ENCODE data around the gene LEKR1.

Gene LEKR1

DNA sequence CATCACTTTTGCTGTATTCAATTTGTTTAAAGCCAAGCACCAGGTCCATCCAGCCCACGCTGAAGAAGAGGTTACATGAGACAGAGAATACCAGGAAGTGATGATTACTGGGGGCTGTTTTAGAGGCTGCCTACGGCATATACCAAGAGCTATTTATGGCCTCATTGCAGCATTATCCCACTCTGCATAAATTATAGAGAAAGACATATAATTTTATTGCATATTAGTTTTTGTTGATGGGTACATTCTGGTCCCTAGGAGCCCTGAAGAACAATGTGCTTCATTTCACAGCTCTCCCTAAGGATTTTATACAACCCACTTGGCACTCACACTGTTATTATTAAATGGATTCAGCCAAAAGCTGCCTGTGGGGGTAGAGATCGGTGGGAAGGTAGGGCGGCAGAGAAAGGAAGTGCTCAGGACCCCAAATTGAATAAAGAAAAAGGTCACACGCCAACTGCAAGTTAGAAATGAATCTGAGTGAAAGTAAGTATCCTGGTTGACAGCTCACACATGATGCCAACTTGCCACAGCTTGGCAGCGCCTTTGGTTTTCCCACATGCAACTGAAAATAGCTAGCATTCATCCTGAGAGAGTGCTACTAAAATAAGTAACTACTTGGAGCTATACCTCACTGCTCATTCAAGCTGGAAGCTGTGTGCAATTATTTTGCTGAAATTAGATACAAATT is 260.1 kb downstream of the LEKR1 start:
- no peak for FAIRE-seq

DNA sequence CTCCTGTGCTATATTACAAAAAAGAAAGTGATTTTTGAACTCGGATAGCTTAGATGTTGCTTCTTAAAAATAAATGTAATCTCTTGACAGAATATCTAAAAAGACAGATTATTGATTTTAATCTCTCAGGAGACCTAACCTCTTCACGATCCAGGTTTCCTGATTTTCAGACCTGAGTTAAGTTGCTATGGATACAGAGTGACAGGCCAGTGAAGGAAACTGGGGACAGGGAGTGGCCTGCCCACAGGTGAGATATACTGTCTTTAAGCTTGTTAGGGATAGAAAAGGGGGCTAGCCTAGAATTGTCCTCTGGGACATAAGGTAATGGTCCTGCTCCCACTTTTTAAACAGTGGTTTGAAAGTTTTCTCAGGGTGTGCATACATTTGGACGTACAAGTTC is 260.6 kb downstream of the LEKR1 start:
- FAIRE-seq: no peak

DNA sequence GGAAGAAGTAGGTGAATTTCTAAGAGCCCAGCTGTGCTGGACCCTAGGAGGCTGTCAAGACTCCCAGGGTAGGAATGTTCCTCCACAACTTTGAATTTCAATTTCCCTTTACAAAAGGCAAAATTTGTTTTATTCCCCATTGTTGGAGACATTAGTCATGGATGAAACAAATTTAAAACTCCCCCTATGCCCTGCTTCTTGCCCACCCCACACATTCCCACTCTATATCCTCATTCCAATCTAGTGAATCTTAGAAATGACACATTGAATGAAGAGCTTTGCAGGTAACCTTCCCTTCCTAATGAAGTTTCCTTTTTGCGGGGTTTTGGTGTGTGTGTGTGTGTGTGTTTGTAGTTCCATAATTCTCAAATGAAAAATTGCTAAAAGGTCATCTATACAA is 261.2 kb downstream of the LEKR1 start:
- no peak for FAIRE-seq

DNA sequence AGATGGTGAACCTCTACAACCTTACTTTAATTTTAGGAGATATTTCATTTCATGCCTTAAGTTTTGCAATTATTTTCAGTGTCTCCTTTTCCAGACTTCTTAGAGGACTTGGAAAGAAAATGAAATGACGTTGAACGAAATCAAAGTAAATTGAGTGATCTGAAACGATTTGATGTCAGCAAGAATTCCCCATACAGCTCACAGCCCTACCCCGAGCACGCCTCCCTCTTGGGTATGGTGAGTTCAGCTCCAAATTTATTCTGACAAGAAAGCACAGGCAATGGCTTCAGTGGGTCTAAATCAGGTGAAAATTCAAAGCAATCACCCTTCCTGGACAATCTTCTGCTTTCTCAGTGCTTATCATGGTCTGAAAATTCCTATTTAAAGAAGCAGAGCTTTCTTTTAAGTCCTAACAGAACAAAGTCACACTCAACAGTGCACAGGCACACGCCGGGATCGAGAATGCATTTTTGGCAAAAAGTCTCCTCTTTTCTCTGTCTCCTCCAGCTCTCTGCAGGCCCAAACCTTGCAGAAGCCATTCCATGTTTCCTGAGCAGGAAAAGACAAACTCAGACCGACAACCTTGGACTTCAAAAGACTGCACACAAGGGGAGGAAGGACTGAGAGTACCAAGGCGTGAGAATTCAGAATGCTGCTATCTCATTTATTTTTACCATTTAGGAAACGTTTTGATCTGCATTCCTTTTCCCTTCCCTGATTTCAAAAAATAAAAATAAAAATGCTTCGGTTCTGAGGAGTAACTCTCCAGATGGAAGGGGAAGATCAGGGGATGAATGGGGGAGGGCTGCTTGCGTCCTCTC is 261.8 kb downstream of the LEKR1 start:
- FAIRE-seq: no peak

DNA sequence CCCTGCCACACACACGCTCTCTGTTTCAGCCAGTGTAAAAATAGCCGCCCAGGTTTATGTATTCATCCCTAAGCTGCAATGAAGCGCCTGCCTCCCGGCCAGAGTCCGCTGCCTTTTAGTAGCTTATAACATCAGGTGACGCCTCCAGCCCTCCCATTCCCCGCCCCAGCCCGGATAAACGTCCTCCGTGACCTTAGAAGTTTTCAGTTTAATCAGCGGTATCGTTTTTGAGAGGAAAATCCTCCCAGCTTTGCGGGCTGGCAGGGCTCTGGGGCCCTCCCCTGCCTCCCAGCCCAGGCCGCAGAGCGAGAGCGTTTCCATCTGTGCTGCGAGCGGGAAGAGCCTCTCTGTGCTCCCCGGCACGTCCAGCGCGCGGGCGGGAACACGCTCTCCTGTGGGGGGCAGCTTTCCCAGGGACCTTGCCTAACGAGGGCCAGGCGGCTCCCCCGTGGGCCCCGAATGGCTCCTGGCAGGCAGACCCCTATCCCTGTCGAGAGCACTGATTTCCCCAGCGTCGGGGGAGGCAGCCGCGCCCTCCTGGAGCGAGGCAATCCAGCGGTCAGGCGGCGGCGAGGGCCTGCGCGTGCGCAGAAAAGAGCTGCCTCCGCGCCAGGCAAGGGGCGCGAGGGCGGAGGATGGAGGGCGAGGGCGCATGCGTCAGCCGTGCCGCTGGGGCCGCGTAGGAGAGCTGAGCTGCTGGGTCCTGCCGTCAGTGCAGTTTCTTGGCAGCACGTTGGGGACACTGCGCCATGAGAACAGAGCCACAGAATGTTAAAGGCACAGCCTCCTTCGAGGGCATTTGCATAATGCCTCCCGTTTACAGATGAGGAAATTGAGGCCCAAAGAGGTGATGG is 262.7 kb downstream of the LEKR1 start:
- no peak for FAIRE-seq

DNA sequence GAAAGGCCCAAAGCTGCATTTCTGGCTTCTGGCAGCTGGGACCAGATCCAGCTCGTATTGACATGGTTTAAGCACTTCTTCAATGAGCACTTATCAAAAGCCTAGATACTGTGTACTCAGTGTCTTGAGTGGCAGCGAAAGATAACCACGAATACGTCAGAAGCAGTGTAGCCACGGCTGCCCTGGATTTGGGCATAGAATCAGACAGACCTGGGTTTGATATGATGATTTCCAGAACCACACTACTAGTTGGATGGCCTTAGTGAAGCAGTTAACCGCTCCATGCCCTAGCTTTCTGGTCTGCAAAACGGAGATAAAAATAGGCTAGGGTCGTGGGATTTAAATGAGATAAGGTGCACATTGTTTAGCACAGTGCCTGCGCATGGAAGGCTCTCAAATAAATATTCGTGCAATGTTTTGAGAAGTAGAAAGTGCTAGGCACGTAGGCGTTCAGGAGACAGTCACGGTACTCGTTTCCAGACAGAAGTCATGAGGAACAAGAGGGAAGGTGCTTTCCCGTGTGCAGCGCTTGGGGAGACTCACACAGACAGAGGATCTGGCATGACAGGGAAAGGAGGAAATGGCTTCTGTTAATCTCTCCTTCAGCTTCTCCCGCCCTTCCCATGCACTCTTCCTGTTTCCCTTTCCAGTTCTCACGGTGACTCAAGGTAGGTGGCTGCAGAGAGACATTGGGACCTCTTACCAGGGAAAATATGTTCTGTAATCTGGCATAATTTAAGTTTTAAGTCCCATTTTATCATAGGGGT is 263.5 kb downstream of the LEKR1 start:
- peak; percentile 58 for FAIRE-seq

DNA sequence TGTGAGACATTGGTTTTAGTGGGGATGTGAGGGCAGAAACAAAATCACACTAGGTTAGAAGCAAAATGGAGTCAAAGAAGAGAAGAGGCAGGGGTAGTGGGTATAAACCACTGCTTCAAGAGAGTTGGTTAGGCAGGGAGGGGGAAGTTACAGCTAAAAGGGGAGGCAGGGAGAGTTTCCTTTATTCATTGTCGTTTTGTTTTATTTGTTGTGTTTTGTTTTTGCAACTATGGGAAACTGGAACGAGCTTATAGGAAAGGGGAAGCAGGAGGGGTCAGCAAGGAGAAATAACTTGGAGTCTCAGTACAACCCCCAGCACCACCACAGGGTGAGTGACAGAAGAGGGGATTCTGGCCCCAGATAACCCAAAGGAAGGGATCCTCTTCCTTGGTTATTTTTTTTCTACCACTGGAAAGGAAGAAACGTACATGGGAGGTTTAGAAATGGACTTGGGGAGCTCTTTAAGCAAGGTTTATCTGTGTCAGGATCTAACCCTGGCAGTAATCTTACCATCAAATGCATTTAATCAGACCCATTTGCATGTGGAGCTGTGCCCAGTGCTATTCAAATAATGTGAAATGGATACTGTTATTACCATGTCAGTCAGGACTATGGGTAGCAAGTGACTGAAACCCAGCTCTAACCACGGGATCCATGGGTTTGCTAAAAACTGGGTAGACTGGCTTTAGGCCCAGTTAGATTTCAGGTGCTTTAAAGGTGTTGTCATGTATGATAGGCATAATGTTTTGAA is 265.1 kb downstream of the LEKR1 start:
- FAIRE-seq: no peak

DNA sequence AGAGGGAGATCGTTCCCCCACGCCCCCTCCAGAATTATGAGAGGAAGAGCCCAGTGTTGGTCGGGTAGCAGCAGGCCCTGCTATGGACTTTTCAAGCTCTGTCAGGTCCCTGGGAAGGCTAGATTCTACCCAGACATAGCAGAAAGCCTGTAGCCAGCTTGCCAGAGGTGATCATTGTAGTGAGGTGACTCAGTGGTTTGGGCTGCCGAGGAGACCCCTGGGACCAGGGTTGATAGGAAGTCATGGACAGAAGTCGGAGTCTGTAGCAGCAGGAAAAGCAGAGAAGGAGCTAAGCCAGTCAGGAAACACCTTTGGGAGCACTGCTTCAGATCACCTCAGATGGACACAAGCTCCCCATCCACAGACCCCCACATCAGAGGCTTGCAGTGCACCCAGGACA is 266.1 kb downstream of the LEKR1 start:
- no peak for FAIRE-seq

DNA sequence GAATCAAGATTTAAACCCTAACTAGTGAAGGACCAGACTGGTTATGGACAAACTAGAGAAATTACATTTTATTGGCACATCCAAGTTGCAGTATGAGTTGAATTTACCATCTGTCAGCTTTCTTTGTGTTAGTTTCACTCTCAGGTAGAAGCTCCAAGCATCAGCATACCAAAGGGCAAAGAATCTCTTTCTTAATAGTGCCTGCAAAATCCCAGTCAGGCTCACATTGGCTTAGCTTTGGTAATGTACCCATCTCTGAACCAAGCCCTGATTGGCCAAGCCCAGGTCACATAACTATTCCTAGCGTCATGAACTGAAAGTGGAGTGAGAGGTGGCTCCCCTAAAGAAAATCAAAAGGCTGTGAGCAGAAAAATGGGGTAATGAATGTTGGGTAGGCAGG is 266.9 kb downstream of the LEKR1 start:
- FAIRE-seq: no peak

DNA sequence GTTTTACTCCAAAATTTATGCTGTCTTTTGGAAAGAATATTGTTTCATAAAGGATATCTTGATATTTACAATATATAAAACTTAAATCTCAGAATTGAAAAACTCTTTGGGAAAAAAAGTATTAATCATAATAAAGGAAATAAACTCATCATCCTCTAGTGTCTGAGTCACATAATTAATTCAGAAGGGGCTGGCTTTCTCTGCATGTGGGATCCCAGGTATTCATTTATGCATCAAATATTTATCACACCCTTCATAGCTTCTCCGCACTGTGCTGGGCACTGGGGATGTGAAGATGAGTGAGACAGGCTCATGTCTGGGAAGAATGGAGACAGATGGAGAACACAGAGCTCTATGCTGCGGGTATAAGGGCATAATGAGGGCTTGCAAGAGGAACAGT is 268.1 kb downstream of the LEKR1 start:
- FAIRE-seq: no peak

DNA sequence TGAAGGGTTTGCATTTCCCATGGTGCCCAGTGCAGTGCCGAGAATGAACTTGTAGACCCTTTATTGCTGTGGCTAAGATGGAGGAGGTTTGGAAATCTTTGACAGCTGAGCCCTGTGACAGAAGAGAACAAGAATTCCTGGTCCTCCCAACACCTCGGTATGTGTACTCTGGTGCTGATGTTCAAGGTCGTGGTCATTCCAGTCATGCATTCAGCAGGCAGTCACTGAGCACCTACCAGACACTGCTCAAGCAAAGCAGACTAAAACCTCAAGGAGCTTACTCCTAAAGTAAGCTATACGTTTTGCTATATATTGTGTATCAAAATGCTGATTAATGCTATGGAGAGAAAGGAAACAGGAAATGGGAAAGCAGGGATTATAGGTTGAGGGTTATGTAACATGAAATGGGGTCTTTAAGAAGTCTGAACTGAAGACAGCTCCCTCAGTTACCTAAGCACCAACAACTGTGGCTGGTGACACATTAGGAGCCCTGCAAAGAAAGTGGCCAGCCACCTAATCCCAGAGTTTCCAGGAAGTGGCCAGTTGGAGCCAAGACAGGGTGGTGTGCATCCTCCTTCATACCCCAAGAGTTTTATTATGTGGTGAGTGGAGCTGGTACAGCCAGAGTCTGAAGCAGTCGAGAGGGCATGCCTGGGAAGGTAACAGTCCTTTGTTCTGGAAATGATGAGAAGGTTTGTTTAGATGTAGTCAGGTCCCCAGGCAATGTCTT is 268.8 kb downstream of the LEKR1 start:
- no peak for FAIRE-seq
